Dendritic cell treated with granulocyte-macrophage colony-stimulating factor and Interleukin-4, amounts not matched to agents 40 ng/mL and 50 ng/mL, for 4 days (primary cell): ENCODE measurements around the gene ENTPD1.

Experiments
- H3K27ac Mint-ChIP-seq: one replicate; pipeline ENCODE4 v1.8.0; 2022; ENCODE audit warnings: mild to moderate bottlenecking, mixed read lengths
- H3K27me3 Mint-ChIP-seq: one replicate; pipeline ENCODE4 v1.8.0; 2022; ENCODE audit warnings: mild to moderate bottlenecking, mixed read lengths
- H3K36me3 Mint-ChIP-seq: one replicate; pipeline ENCODE4 v1.8.0; 2022; ENCODE audit warnings: low read depth, mixed read lengths
- H3K4me1 Mint-ChIP-seq: one replicate; pipeline ENCODE4 v1.8.0; 2022; ENCODE audit warnings: low read depth, mixed read lengths
- H3K4me3 Mint-ChIP-seq: one replicate; pipeline ENCODE4 v1.8.0; 2022; ENCODE audit warnings: mild to moderate bottlenecking, moderate library complexity, mixed read lengths
- H3K9me3 Mint-ChIP-seq: one replicate; pipeline ENCODE4 v1.8.0; 2022; ENCODE audit warnings: mixed read lengths
- intact Hi-C: fragments of 100-400 bp; cut with micrococcal nuclease; formaldehyde crosslinking; loops from one replicate; pipeline ENCODE4 v1.15.0; 2022

ENTPD1 gene

DNA sequence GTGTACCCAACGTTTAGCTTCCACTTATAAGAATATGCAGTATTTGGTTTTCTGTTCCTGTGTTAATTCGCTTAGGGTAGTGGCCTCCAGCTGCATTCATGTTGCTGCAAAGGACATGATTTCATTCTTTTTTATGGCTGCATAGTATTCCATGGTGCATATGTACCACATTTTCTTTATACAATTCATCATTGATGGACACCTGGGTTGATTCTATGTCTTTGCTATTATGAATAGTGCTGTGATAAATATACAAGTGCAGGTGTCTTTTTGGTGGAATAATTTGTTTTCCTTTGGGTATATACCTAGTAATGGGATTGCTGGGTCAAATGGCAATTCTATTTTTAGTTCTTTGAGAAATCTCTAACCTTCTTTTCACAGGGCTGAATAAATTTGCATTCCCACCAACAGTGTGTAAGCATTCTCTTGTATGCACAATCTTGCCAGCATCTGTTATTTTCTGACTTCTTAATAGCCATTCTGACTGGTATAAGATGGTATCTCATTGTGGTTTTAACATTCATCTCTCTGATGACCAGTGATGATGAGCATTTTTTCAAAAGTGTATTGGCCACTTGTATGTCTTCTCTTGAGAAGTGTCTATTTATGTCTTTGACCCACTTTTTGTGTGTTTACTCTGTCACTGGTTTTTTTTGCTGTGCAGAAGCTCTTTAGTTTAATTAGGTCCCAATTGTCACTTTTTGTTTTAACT is 79.3 kb downstream of the ENTPD1 start:
- Mint-ChIP-seq H3K4me1 (peaks cover 64% of the 10 kb centered on the region), H3K9me3 (no peaks in the 10 kb centered on the region), H3K27ac (no peak overlapping the region), H3K4me3 (no peak overlapping the region), H3K27me3 (no peaks in the 10 kb centered on the region), H3K36me3 (peaks cover 27% of the 10 kb centered on the region)
- intact Hi-C loops: no loop called here

DNA sequence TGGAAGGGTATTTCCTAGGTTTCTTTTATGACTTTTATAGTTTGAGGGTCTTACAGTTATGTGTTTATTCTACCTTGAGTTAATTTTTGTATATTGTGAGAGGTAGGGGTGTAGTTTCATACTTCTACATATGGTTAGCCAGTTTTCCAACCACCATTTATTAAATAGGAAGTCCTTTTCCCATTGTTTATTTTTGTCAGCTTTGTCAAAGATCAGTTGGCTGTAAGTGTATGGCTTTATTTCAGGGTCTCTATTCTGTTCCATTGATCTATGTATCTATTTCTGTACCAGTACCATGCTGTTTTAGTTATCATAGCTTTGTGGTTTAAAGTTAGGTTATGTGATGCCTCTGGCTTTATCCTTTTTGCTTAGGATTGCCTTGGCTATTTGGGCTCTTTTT is 79.9 kb downstream of the ENTPD1 start:
- H3K27ac Mint-ChIP-seq: no peak overlapping the region
- no peaks in the 10 kb centered on the region for H3K9me3 Mint-ChIP-seq
- no peak overlapping the region for H3K4me3 Mint-ChIP-seq
- intact Hi-C loops: no loop called here
- H3K36me3 Mint-ChIP-seq: peaks cover 23% of the 10 kb centered on the region
- H3K4me1 Mint-ChIP-seq: peaks cover 64% of the 10 kb centered on the region
- H3K27me3 Mint-ChIP-seq: no peaks in the 10 kb centered on the region

DNA sequence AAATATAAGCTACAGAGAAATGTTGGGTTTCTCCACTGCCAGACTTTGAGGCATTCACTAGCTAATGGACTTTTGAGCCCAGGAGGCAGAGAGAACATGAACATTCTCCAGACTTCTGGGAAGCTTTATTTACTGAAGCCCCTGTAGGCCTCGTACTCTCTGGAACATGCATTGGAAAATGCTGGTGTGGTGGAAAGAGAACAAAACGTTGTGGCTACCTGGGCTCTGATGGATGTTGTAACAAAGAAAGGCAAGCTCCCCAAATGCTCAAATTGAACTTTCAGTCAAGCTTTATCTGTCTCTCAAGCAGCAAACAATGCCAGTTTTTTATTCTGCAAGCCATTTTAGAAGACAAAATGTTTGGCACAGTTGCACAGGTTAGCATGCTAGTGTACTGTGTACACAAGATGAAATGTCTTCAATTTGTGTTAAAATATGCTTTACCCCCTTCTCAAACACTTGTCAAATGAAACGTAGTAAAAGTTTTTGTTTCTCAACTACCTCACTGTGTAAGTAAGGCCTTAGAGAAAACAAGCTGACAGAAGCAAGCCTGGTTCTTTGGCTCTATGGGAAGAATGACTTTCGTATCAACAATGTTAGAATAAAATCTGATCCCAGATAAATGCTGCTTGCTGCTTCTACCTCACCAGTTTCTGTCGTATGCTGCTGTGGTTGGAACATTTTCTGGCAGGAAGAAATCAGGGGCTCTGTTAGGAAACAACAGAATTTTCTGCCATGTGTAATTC is 80.8 kb downstream of the ENTPD1 start:
- H3K27ac Mint-ChIP-seq: peak overlapping the region; percentile 82
- H3K36me3 Mint-ChIP-seq: peaks cover 17% of the 10 kb centered on the region
- peaks cover 61% of the 10 kb centered on the region for H3K4me1 Mint-ChIP-seq
- no peaks in the 10 kb centered on the region for H3K9me3 Mint-ChIP-seq
- no peaks in the 10 kb centered on the region for H3K27me3 Mint-ChIP-seq
- no peak overlapping the region for H3K4me3 Mint-ChIP-seq
- intact Hi-C loops: no loop called here

DNA sequence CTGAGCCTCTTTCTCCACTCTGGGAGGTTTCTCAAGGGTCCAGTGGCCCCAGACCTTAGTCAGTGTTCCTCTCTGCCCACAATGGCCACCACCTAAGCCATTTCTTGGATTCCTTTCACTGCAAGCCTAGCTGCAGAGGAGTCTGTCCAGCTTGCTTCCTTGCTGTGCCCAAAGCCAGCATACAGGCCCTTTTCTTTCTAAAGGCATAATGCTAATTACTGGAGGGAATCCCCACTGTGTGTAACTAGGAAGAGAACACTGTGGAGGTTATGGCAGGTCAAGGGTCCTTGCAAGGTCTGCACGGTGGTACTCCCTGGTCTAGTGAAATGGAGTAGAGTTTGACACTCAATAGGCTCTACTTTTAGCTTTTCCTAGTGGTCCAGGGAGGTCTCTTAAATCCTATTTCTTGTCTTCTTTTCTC is 81.4 kb downstream of the ENTPD1 start:
- no peaks in the 10 kb centered on the region for H3K27me3 Mint-ChIP-seq
- peaks cover 55% of the 10 kb centered on the region for H3K4me1 Mint-ChIP-seq
- H3K36me3 Mint-ChIP-seq: peaks cover 16% of the 10 kb centered on the region
- intact Hi-C loops: no loop called here
- no peaks in the 10 kb centered on the region for H3K9me3 Mint-ChIP-seq
- H3K4me3 Mint-ChIP-seq: no peak overlapping the region
- H3K27ac Mint-ChIP-seq: peak overlapping the region; percentile 82

DNA sequence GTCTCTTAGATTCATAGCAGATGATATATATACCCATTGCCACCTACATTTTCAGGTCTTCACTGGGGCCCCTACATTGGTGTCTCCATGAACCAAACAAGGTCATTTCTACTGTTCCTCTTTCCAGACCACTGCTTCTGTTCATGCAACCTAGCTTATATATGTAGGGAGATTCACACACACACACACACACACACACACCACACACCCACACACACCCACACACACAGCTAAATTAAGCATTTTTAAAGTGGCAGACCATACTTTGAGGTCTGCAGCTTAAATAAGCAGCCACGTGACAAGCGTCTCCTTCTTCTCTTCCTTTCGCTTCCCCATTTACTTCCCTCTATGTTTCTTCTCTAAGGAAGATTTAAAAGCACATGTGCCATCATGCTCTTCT is 81.8 kb downstream of the ENTPD1 start:
- no peak overlapping the region for H3K4me3 Mint-ChIP-seq
- H3K9me3 Mint-ChIP-seq: no peaks in the 10 kb centered on the region
- peaks cover 52% of the 10 kb centered on the region for H3K4me1 Mint-ChIP-seq
- H3K36me3 Mint-ChIP-seq: peaks cover 19% of the 10 kb centered on the region
- H3K27me3 Mint-ChIP-seq: no peaks in the 10 kb centered on the region
- H3K27ac Mint-ChIP-seq: peak overlapping the region; percentile 82
- intact Hi-C loops: no loop called here

DNA sequence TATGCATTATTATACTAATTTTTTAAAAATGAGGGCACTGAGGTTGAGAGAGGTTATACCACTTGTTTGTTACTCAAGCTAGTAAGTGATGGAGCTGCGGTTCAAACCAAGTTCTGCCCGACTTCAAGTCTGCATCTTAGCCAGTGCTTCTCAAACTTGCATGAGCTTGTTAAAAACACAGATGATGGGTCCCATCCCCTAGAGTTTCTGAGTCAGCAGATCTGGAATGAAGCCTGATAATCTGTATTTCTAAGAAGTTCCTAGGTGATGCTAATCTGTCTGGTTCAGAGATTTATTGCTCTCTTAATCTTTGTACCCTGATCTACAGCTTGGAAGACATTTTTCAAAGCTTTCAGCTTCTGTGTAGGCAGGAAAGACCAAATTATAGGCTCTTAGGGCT is 84.2 kb downstream of the ENTPD1 start:
- H3K4me1 Mint-ChIP-seq: peaks cover 52% of the 10 kb centered on the region
- no peak overlapping the region for H3K4me3 Mint-ChIP-seq
- H3K27ac Mint-ChIP-seq: peak overlapping the region; percentile 71
- H3K36me3 Mint-ChIP-seq: peaks cover 35% of the 10 kb centered on the region
- H3K9me3 Mint-ChIP-seq: no peaks in the 10 kb centered on the region
- no peaks in the 10 kb centered on the region for H3K27me3 Mint-ChIP-seq
- intact Hi-C loops: loop anchor here (5.0 kb wide), 1 partner anchor 83 kb away; the partner anchor contains the start of gene ENTPD1

DNA sequence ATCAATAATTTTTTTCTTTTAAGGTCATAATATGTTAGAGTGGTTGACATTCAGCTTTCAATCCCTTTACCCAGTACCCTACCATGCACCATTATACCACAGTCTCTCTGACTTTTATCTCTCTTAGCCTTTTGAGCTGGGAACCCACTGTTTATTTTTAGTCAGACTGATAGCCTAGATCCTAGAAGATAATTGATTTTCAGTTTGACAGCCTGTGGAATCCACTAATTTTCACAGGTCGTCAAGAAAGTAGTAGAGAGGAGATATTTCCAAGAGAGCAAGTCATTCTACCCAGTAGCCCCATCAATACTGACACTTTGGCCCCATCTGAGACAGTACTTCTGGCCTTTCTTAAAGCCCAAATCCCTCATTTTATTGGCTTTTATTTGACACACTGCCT is 84.7 kb downstream of the ENTPD1 start:
- H3K27me3 Mint-ChIP-seq: no peaks in the 10 kb centered on the region
- H3K9me3 Mint-ChIP-seq: no peaks in the 10 kb centered on the region
- intact Hi-C loops: loop anchor here (1.0 to 5.0 kb wide), 2 partner anchors 83 to 146 kb away; partner anchors contain the start of gene ENTPD1
- peak overlapping the region; percentile 71 for H3K27ac Mint-ChIP-seq
- peaks cover 48% of the 10 kb centered on the region for H3K4me1 Mint-ChIP-seq
- H3K4me3 Mint-ChIP-seq: no peak overlapping the region
- peaks cover 40% of the 10 kb centered on the region for H3K36me3 Mint-ChIP-seq

DNA sequence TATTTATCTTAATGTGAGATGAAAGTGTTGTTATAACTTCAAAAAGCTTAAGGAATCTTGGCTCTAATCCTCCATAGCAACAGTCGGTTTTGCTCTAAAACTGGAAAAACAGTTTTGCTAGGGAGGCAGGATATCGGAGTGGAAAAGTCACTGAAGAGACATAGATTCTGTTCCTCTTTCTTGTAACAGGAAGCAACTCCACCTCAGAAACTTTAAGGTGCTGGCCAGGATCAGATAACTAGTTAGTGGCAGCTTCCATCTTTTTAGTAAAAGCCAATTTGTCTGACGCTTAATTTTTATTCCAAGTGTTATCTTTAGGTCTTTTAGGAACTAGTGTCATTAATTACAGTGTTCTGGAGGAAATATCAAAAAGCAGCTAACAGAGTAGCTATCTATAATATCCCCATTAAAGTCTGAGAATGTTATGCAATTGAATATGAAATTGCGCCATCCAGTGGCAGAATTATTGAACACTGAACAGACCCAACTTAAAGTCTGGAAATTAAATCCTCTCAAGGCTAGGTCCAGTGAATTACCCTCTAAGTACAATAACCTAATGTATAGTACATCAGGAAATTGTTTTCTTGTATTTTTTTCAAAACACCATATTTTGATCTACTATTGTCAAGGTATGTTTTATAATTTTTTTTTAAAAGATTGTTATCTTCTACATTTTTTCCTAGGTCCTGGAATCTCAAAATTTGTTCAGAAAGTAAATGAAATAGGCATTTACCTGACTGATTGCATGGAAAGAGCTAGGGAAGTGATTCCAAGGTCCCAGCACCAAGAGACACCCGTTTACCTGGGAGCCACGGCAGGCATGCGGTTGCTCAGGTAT is 85.9 kb downstream of the ENTPD1 start:
- intact Hi-C loops: loop anchor here (1.0 to 5.0 kb wide), 2 partner anchors 85 to 148 kb away; partner anchors contain the start of gene ENTPD1
- H3K4me1 Mint-ChIP-seq: peaks cover 43% of the 10 kb centered on the region
- peak overlapping the region; percentile 71 for H3K27ac Mint-ChIP-seq
- H3K9me3 Mint-ChIP-seq: no peaks in the 10 kb centered on the region
- no peak overlapping the region for H3K4me3 Mint-ChIP-seq
- no peaks in the 10 kb centered on the region for H3K27me3 Mint-ChIP-seq
- peaks cover 52% of the 10 kb centered on the region for H3K36me3 Mint-ChIP-seq

DNA sequence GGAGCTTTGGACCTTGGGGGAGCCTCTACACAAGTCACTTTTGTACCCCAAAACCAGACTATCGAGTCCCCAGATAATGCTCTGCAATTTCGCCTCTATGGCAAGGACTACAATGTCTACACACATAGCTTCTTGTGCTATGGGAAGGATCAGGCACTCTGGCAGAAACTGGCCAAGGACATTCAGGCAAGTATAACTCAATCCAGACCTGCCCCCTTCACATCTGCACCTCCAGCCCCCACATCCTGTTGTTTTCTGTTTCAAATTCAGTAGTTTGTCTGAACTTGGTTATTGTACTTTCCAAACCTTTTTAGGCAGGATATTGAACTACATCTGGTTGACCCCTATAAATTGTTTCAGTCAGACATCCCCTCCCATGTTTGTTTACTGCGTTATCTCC is 89.4 kb downstream of the ENTPD1 start:
- intact Hi-C loops: no loop called here
- Mint-ChIP-seq H3K27me3 (no peaks in the 10 kb centered on the region), H3K4me3 (no peak overlapping the region), H3K36me3 (peaks cover 70% of the 10 kb centered on the region), H3K4me1 (peaks cover 23% of the 10 kb centered on the region), H3K27ac (no peak overlapping the region), H3K9me3 (no peaks in the 10 kb centered on the region)

DNA sequence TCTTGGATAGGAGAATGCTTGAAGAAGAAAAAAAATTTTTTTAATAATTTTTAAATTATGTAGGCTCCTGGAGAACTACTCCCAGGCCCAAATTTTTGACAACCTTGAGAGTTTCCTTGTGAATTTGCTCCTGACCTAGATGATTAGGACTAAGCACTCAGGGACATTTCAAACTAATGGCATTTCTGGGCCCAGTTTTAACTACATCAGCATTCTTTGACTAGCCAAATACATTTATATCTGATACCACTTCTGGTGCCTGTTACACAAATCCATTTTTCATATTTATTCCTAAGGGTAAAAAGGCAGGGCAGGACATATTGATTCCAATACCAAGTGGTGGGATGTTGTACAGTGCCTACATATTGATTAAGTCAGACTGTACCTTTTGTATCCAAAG is 91.0 kb downstream of the ENTPD1 start:
- H3K4me3 Mint-ChIP-seq: no peak overlapping the region
- peaks cover 81% of the 10 kb centered on the region for H3K36me3 Mint-ChIP-seq

DNA sequence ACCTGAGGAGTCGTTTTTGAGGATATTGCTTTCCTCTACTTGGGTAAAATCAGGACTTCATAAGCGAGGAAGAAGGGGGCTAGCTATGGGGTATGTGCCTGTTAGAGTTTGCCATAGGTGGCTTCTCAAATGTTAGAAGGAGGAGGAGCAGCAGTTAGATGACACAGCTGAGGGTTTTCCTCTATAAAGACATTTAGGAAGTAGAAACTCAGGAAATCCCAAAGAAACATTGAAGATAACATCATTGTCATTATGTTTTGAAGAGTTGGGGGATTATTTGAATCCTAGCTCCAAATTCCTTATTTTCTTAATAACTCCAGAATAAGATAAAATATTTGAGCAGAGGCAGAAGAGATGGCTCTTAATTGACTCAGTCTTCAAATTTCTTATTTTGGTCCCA is 92.9 kb downstream of the ENTPD1 start:
- Mint-ChIP-seq H3K27me3 (no peaks in the 10 kb centered on the region), H3K9me3 (no peaks in the 10 kb centered on the region), H3K4me3 (no peak overlapping the region), H3K27ac (no peak overlapping the region), H3K36me3 (peaks cover 69% of the 10 kb centered on the region), H3K4me1 (peaks cover 13% of the 10 kb centered on the region)
- intact Hi-C loops: no loop called here

More for the DNA sequence above, 91.0 kb downstream of the ENTPD1 start:
- intact Hi-C loops: no loop called here
- H3K27me3 Mint-ChIP-seq: no peaks in the 10 kb centered on the region
- H3K27ac Mint-ChIP-seq: no peak overlapping the region
- H3K4me1 Mint-ChIP-seq: peaks cover 13% of the 10 kb centered on the region
- H3K9me3 Mint-ChIP-seq: no peaks in the 10 kb centered on the region

DNA sequence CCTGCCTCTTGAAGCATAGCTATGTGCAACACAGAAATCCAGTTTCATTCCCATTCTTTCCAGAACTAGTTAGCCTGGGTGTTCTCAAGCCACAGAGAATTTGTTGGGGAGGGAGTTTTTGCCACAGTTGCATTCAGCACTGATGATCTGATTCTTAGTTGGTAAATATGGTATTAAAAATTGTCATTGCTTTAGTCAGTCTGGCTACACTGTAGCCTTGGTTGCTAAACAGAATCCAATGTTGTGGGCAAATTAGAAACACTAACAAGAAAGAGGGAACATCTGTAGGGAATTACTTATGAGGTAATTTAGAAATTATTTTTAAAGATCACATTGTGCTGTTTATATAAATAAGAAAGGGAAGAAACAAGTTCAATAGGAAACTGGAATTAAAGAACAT is 94.8 kb downstream of the ENTPD1 start:
- Mint-ChIP-seq H3K36me3 (peaks cover 69% of the 10 kb centered on the region), H3K9me3 (no peaks in the 10 kb centered on the region), H3K27me3 (no peaks in the 10 kb centered on the region), H3K4me3 (no peak overlapping the region), H3K4me1 (peaks cover 13% of the 10 kb centered on the region), H3K27ac (no peak overlapping the region)
- intact Hi-C loops: no loop called here

DNA sequence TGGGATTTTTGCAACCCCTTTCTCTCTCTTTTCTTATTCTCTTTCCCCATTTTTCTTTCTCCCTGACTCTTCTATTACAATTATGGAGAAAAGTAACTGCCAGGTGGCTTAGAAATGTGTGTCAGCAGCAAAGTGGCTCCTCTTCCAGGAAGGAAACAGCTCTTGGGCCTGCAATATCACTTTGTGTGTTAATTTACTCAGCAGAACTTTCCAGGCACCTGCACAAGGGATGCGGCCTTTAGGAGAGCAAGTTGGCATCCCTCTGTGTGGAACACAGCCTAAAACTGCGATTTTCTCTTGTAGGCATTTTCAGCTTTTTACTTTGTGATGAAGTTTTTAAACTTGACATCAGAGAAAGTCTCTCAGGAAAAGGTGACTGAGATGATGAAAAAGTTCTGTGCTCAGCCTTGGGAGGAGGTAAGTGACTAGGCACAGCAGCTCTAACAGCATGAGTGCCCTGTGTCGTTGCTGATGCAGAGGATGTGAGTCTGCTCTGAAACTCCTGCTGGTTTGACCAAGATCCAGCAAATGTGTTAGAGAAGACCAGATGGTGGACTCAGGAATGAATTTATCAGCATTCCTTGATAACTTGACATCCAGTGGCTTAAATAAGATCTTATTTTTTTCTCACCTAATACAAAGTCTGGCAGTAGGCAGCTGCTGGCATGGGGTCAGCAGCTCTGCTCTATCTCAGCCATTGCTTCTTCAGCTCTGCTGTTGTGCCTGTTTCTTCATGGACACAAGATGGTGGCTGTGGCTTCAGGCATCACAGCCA is 104.4 kb downstream of the ENTPD1 start:
- H3K4me3 Mint-ChIP-seq: no peak overlapping the region
- no peak overlapping the region for H3K27ac Mint-ChIP-seq

More for the DNA sequence above, 104.4 kb downstream of the ENTPD1 start:
- Mint-ChIP-seq H3K4me1 (no peaks in the 10 kb centered on the region), H3K36me3 (peaks cover 84% of the 10 kb centered on the region), H3K9me3 (no peaks in the 10 kb centered on the region), H3K27me3 (no peaks in the 10 kb centered on the region)
- intact Hi-C loops: no loop called here
